Measurements from ENCODE around the gene DOK1.

The DOK1 gene

GRCh38 chr2:74525717-74526648 is 28.5 kb upstream of the DOK1 start, which contains the start of gene DQX1:
Gene DQX1 (minus strand): TSS chr2:74526231. CDS start chr2:74525729, 502 bp downstream.
- peak; percentile 35 for DNase-seq

GRCh38 chr2:74526649-74527230 is 27.8 kb upstream of the DOK1 start:
- no peak for DNase-seq

GRCh38 chr2:74527741-74528140 is 26.8 kb upstream of the DOK1 start:
- no peak for DNase-seq

GRCh38 chr2:74528600-74529356 is 25.7 kb upstream of the DOK1 start:
- no peak for DNase-seq

GRCh38 chr2:74529357-74530238 is 24.9 kb upstream of the DOK1 start, which contains the start of the genes AUP1 and HTRA2:
Gene AUP1 (minus strand): TSS chr2:74529706. CDS start chr2:74529629, 77 bp downstream.
Gene HTRA2 (plus strand): TSS chr2:74529933. CDS start chr2:74530007, 74 bp downstream.
- peak; percentile 90 for DNase-seq

- no peak for DNase-seq
Observed at GRCh38 chr2:74530239-74531187, 24.0 kb upstream of the DOK1 start.

- DNase-seq, result no peak
Observed at GRCh38 chr2:74531666-74532065, 22.9 kb upstream of the DOK1 start.

- no peak for DNase-seq
Observed at GRCh38 chr2:74532222-74532621, 22.3 kb upstream of the DOK1 start.

GRCh38 chr2:74533464-74533863 is 21.1 kb upstream of the DOK1 start:
- DNase-seq, result no peak

GRCh38 chr2:74534411-74534810 is 20.1 kb upstream of the DOK1 start:
- DNase-seq, result no peak

- DNase-seq, result no peak
Observed at GRCh38 chr2:74535440-74535965, 19.0 kb upstream of the DOK1 start.

- DNase-seq, result no peak
Observed at GRCh38 chr2:74536166-74536950, 18.2 kb upstream of the DOK1 start.

- no peak for DNase-seq
Observed at GRCh38 chr2:74537140-74537539, 17.4 kb upstream of the DOK1 start.

- peak; percentile 51 for DNase-seq
Observed at GRCh38 chr2:74538881-74539339, 15.6 kb upstream of the DOK1 start.

GRCh38 chr2:74540291-74540690 is 14.2 kb upstream of the DOK1 start:
- no peak for DNase-seq

GRCh38 chr2:74542978-74543377 is 11.5 kb upstream of the DOK1 start:
- DNase-seq, result no peak

GRCh38 chr2:74544634-74545033 is 9.9 kb upstream of the DOK1 start:
- DNase-seq, result no peak

- no peak for DNase-seq
Observed at GRCh38 chr2:74546004-74546403, 8.5 kb upstream of the DOK1 start.

GRCh38 chr2:74548285-74548899 is 6.1 kb upstream of the DOK1 start:
- DNase-seq, result no peak
